ENCODE results near the gene CWH43.
A peak's percentile ranks its signal among the peaks of the same experiment; 100 is the strongest.
"Not testable (repeated sequence)": the region's sequence is repeated elsewhere in the genome, so short reads cannot be mapped to it uniquely, and the experiment has no call there.

The CWH43 gene

GRCh38 chr4:48974979-48975640 is 11.0 kb upstream of the CWH43 start:
- DNase-seq, result peak in 18 of 56 donors; percentile 1 to 43 (median 4)

GRCh38 chr4:48976041-48976440 is 10.0 kb upstream of the CWH43 start:
- no peak for DNase-seq

- no peak for DNase-seq
Measured at GRCh38 chr4:48979914-48980579, 6.0 kb upstream of the CWH43 start.

GRCh38 chr4:48984005-48984404 is 2.1 kb upstream of the CWH43 start:
- DNase-seq, result not testable (repeated sequence)

- no peak for DNase-seq
Measured at GRCh38 chr4:48985602-48985975, 486 bp upstream of the CWH43 start.

GRCh38 chr4:48986654-48987164 is 634 bp downstream of the CWH43 start:
- no peak for DNase-seq

GRCh38 chr4:48989461-48990203 is 3.6 kb downstream of the CWH43 start:
- DNase-seq, result no peak

- DNase-seq, result no peak
Measured at GRCh38 chr4:48991357-48991756, 5.3 kb downstream of the CWH43 start.

GRCh38 chr4:48997962-48998361 is 11.9 kb downstream of the CWH43 start:
- no peak for DNase-seq

- DNase-seq, result no peak
Measured at GRCh38 chr4:48998440-48998839, 12.4 kb downstream of the CWH43 start.

GRCh38 chr4:49000806-49001205 is 14.7 kb downstream of the CWH43 start:
- no peak for DNase-seq

- DNase-seq, result no peak
Measured at GRCh38 chr4:49002931-49003330, 16.9 kb downstream of the CWH43 start.

GRCh38 chr4:49018718-49019295 is 32.7 kb downstream of the CWH43 start:
- DNase-seq, result no peak

GRCh38 chr4:49032440-49033161 is 46.5 kb downstream of the CWH43 start:
- peak in 30 of 56 donors; percentile 1 to 62 (median 6) for DNase-seq

- DNase-seq, result no peak
Measured at GRCh38 chr4:49036528-49036927, 50.5 kb downstream of the CWH43 start.

GRCh38 chr4:49044270-49044669 is 58.2 kb downstream of the CWH43 start:
- no peak for DNase-seq

- no peak for DNase-seq
Measured at GRCh38 chr4:49058306-49058705, 72.2 kb downstream of the CWH43 start.

- no peak for DNase-seq
Measured at GRCh38 chr4:49063670-49064069, 77.6 kb downstream of the CWH43 start.

- DNase-seq, result not testable (repeated sequence)
Measured at GRCh38 chr4:49072196-49072595, 86.1 kb downstream of the CWH43 start.

GRCh38 chr4:49091883-49092282 is 105.8 kb downstream of the CWH43 start:
- DNase-seq, result not testable (repeated sequence)

- DNase-seq, result not testable (repeated sequence)
Measured at GRCh38 chr4:49092608-49093135, 106.6 kb downstream of the CWH43 start.
